Measurements from ENCODE around the gene ZNF644. TPM values are rescaled to one million over a fixed set of nuclear protein-coding genes. Genes with fewer than 3 reads are reported as not detected.

Gene ZNF644
- polyA plus RNA-seq, 3 donors, result 6.4 to 21.9 (median 10.6) TPM

DNA sequence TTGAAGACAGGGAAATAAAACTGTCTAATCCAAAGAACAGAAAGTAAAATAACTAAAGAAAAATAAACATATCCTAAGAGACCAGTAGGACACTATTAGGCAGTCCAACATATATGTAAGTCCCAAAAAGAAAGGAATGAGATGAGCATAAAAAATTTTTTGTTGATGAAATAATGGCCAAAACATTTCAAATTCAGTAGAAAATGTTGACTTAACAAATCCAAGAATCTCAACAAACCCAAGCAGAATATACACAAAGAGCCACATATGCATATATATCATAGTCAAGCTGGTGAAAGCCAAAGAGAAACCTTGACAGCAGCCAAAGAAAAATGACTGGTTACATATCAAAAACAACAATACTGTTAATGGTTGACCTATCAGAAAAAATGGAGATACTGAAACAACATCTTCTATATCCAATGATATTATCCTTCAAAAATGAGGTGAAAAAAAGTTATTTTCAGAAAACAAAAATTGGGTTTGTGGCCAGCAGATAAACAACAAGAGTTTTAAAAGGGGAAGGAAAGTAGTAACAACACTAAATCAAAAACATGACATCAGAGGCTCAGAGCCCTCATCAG, 26.4 kb downstream of the ZNF644 start:
- no peak overlapping the region for H3K27ac ChIP-seq (ENCODE audit: low read depth, low read length)

DNA sequence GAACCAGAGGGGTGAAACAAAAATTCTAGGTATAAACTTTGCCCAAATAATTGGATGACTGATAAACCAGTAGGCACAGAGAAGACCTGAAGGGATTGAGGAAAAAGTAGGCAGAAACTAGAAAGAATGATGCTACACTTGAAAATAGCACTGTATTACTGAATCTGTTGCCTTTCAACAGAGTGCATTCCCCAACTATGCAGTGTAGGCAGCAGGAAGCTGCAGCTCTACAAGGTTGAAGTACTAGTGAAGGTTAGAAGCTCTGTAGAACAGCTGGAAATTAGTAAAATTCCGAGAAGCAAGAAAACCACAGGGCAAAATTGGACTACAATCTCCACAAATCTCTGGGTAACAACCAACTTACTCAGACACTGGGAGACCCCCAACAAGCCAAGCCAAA, 27.4 kb downstream of the ZNF644 start:
- WGBS, 3 donors, result 92 to 100% (median 97%) methylated on average over 1 of the region's 1 CpG
- H3K27ac ChIP-seq (ENCODE audit: low read depth, low read length), result no peak overlapping the region

DNA sequence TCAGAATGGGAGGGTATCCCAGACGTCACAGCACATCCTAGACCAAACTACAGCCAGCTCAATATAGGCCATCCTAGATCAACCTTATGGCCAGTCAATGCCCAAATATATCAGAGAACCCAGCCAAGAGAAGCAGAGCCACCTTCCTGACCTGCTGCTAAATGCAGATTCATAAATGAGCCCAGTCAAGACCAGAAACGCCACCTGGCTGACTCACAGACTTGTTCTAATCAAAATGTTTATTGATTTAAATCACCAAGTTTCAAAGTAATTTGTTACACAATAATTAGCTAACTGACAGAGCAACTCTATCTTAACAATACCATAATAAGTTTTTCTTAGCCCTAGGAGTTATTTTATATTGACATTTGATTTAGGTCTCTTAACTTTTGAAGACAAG, 28.6 kb downstream of the ZNF644 start:
- no peak overlapping the region for H3K27ac ChIP-seq (ENCODE audit: low read depth, low read length)
- 50 to 89% (median 83%) methylated on average over 2 of the region's 2 CpGs for WGBS, 3 donors

DNA sequence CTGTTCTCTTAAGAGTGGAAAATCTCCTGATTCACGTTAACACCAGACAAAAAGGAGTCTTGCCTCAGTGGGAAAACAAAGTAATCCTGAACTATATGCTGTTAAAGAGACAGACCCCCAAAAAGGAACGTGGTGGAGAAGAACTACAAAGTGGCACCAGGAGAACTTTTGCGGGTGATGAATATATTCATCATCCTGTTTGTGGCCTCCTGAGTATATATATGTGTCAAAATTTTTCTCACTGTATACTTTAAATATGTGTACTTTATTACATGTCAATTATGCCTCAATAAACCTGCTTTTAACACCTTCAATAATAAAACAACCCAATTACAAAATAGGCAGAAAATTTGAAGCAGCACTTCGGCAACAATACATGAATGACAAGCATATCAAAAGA, 31.1 kb downstream of the ZNF644 start:
- H3K27ac ChIP-seq (ENCODE audit: low read depth, low read length), result no peak overlapping the region
- 91 to 94% (median 91%) methylated on average over 4 of the region's 4 CpGs for WGBS, 3 donors

DNA sequence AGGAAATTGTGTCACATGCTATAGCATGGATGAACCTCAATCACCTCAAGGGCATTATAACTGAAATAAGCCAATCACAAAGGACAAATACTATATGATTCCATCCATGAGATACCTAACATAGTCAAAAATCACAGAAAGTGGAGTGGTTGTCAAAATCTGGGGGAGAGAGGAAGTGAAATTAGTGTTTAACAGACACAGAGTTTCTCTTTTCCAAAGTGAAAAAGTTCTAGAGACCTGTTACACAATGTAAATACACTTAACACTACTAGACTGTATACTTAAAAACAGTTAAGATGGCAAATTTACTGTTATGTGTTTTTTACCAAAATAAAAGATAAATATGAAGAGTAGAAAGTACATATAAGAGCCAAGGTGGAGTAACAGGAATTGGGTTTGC, 31.8 kb downstream of the ZNF644 start:
- no peak overlapping the region for H3K27ac ChIP-seq (ENCODE audit: low read depth, low read length)

DNA sequence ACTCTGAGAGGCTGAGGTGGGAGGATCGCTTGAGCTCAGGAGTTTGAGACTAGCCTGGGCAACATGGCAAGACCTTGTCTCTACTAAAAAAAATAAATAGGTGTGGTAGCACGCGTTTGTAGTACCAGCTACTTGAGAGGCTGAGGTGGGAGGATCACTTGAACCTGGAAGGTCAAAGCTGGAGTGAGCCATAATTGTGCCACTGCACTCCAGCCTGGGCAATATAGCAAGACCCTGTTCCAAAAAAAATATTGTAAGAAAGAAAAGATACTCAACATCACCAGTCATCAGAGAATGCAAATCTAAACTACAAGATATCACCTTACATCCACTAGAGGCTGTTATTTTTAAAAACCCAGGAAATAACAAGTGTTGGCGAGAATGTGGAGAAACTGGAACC, 32.5 kb downstream of the ZNF644 start:
- no peak overlapping the region for H3K27ac ChIP-seq (ENCODE audit: low read depth, low read length)

DNA sequence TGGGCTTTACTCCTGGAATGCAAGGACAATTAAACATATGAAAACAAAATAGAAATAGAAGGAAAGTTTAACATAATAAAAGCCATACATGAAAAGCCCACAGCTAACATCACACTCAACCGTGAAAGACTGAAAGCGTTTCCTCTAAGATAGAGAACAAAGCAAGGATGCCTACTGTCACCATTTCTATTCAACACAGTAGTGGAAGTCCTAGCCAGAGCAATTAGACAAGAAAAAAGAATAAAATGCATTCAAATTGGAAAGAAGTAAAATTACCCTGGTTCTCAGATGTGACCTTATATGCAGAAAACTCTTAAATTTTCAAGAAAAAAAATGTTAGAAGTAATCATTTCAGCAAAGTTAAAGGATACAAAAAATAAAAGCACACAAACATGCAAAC, 34.0 kb downstream of the ZNF644 start:
- WGBS, 3 donors, result 95 to 99% (median 96%) methylated on average over 2 of the region's 2 CpGs
- no peak overlapping the region for H3K27ac ChIP-seq (ENCODE audit: low read depth, low read length)

More for the DNA sequence above, 32.5 kb downstream of the ZNF644 start:
- 94 to 99% (median 99%) methylated on average over 4 of the region's 4 CpGs for WGBS, 3 donors

DNA sequence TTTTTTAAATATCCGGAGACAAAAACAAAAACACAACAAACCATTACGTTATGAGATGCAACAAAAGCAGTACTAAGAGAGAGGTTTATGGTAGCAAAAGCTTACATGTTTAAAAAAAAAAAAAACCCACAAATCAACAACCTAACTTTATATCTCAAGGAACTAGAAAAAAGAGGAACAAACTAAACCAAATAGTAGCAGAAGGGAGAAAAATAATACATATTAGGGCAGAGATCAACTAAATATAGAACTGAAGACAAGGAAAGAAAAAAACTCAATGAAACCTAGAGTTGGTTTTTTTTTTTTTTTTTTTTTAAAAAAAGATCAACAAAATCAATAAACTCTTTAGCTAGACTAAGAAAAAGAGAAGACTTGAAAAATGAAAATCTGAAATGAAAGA, 34.9 kb downstream of the ZNF644 start:
- WGBS, 3 donors, result 71 to 91% (median 76%) methylated on average over 2 of the region's 2 CpGs

DNA sequence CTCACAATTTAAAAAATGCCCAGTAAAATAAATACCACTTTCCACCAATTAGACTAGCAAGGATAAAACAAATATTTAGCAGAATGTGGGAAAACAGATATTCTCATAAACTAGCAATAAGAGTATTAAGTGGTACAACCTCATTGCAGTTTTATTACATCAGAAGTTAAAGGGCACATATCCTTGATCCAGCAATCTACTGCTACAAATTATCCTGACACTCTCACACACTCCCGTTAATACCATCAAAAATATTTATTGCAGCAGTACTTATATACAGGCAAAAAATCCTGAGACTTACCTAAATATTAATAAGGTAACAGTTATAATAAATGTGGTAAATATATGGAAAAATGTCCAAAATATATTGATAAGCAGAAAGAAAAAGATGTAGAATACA, 44.3 kb downstream of the ZNF644 start:
- 83 to 86% (median 85%) methylated on average over 1 of the region's 1 CpG for WGBS, 3 donors
- H3K27ac ChIP-seq (ENCODE audit: low read depth, low read length), result no peak overlapping the region

More for the DNA sequence above, 34.9 kb downstream of the ZNF644 start:
- no peak overlapping the region for H3K27ac ChIP-seq (ENCODE audit: low read depth, low read length)

DNA sequence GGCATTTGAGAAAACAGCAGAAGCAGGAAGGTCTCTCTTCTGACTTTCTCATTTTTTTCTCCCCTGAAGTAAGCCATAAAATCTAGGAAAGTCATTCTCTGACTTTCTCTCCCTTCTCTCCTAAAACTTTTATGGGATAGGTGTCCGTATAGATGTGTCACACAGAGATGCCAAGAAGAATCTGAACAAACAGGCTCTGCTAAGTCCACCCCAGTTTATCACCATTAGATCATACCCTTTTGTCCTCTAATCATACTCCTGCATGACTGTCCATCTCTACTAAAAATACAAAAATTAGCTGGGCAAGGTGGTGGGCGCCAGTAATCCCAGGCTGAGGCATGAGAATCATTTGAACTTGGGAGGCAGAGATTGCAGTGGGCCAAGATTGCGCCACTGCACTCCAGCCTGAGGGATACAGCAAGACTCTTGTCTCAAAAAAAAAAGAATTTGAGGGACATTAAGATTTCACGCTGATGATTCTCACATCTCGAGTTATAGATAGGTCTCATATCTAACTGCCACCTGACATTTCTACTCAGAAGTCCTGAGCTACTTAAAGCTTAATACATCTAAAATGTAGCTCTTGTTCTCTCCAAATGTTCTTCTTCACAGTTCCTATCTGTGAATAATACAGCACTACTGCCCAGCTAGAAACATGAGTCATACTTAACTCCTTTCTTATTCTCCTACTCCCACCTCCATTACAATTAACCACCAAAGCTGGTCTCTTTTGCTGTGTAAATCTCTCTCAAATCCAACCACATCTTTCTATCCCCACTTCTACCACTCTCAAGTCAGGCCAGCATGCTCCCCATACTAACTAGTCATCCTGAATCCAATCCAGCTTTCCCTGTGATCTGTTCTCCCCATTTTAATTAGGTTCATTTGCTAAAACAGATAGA, 47.7 kb downstream of the ZNF644 start:
- 87 to 94% (median 88%) methylated on average over 5 of the region's 5 CpGs for WGBS, 3 donors

DNA sequence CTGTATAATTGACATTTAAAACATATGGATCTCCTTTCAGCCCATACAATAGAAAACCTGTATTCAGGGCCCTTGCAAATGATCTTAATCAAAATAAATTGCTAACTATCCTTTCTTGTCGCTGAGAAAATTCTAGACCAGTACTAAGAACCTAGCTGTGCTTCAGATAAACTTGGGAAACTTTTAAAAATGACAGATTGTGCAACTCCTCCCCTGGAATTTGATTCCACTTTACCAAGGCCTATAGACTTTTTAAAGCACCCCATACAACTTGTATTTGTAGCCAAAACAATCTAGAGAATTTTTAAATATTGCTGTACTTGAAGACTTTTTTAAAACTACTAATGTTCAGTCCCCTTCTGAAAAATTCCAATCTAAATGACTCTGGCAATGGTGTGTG, 51.6 kb downstream of the ZNF644 start:
- no peak overlapping the region for H3K27ac ChIP-seq (ENCODE audit: low read depth, low read length)
- WGBS, 3 donors, result 68 to 89% (median 87%) methylated on average over 1 of the region's 1 CpG

More for the DNA sequence above, 47.7 kb downstream of the ZNF644 start:
- no peak overlapping the region for H3K27ac ChIP-seq (ENCODE audit: low read depth, low read length)

DNA sequence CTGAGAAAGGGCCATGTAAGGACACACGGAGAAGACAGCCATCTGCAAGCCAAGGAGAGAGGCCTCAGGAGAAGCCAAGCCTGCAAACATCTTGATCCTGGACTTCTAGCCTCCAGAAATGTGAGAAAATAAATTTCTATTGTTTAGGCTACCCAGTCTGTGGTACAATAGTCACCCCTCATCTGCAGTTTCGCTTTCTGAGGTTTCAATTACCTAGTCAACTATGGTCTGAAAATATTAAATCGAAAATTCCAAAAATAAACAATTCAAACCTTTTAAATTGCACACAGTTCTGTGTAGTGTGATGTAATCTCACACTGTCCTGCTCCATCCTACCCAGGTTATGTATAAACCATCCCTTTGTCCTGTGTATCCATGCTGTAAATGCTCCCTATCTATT, 52.6 kb downstream of the ZNF644 start:
- no peak overlapping the region for H3K27ac ChIP-seq (ENCODE audit: low read depth, low read length)
- 95 to 98% (median 96%) methylated on average over 3 of the region's 3 CpGs for WGBS, 3 donors

DNA sequence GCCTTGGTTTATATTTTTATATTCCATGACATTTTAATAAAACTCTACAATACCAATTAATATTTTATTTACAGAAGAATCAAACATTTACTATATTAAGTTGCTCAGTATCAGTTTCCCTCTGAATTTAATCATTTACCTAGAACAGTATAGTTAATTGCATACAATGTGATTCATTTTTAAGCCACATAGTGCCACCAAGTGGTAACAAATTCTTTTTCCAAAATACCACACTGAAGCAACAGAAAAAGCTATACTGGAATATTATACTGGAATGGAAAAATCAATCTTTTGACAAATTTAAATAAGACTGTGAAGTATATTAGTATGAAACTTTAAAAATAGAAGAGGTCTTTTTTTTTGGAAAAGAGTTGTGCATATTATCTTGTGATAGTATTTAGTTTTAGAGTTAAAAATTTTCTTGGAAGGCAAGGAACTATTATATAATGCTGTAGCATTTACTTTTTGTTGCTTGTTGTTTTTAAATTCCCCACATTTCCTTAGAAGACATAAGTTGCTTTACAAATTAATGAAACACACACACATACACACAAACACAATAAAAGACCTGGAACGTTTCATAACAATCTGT, 57.3 kb downstream of the ZNF644 start:
- WGBS, 3 donors, result 58 to 81% (median 74%) methylated on average over 1 of the region's 1 CpG
- no peak overlapping the region for H3K27ac ChIP-seq (ENCODE audit: low read depth, low read length)

DNA sequence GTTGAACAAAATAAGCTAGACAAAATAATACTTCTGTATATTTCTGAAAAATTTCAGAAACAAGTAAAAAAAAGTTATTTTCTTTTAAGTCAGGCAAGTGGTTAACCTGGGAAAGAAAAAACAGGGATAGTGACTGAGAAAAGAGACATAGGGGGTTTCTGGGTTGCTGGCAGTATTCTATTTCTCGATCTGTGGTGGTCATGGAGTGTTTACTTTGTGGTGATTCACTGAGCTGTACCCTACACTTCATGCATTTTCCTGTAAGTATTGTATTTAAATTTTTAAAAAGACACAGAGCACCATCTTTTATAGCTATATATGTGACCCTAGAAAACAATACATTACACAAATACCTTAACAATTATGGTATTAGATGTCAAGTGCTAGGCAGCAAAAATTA, 58.2 kb downstream of the ZNF644 start:
- WGBS, 3 donors, result 70 to 85% (median 70%) methylated on average over 1 of the region's 1 CpG
- H3K27ac ChIP-seq (ENCODE audit: low read depth, low read length), result no peak overlapping the region

DNA sequence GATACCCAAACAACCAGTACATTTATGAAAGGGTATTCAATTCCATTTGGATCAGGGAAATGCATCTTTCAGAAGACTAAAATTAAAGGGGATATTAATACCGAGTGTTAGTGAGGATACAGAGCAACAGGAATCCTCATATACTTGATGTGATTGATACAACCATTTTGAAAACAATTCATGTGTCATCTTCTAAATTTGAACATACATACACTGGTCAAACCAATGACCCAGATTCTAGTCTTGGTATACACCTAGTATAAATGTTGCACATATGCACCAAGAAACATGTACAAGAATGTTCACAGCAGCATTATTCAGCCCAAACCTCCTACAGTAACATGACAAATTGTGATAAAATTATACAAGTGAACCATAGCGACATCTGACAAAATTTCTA, 58.6 kb downstream of the ZNF644 start:
- no peak overlapping the region for H3K27ac ChIP-seq (ENCODE audit: low read depth, low read length)
- 94 to 97% (median 96%) methylated on average over 2 of the region's 2 CpGs for WGBS, 3 donors

DNA sequence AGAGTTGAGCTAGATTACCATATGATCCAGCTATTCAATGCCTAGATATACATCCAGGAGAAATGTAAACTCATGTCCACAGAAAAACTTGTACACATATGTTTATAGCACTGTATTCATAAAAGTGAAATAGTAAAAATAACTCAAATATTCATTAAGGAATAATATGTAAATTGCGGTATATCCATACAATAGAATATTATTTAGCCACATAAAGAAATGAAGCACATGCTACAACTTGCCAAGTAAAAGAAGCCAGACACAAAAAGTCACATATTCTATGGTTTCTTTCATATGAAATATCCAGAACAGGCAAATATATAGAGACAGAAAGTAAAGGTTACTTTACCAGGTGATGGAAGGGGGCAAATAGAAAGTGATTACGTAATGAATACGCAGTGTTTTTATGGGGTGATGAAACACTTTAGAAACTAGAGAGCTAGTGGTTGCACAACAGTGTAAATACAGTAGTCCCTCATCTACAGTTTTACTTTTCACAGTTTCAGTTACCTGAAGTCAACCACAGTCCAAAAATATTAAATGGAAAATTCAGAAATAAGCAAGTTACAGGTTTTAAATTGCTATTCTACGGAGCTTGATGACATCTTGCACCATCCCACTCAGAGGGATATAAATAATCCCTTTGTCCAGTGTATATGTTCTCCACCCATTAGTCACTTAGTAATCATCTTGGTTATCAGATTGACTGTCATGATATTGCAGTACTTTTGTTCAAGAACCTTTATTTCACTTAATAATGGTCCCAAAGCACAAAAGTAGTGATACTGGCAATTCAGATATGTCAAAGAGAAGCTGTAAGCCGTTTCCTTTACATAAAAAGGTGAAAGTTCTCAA, 62.3 kb downstream of the ZNF644 start:
- 78 to 87% (median 84%) methylated on average over 5 of the region's 5 CpGs for WGBS, 3 donors
- H3K27ac ChIP-seq (ENCODE audit: low read depth, low read length), result no peak overlapping the region

DNA sequence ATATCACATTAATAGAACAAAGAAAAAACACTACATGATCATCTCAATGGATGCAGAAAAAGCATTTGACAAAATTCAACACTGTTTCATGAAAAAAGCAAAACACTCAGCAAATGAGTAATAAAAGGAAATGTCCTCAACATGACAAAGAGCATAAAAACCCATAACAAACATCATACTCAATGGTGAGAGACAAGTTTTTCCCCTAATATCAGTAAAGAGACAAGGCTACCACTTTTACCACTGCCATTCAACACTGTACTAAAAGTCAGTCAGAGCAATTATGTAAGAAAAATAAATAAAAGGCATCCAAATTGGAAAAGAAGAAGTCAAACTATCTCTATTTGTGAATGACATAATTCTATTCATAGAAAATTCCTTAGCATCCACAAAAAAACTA, 64.3 kb downstream of the ZNF644 start:
- no peak overlapping the region for H3K27ac ChIP-seq (ENCODE audit: low read depth, low read length)

DNA sequence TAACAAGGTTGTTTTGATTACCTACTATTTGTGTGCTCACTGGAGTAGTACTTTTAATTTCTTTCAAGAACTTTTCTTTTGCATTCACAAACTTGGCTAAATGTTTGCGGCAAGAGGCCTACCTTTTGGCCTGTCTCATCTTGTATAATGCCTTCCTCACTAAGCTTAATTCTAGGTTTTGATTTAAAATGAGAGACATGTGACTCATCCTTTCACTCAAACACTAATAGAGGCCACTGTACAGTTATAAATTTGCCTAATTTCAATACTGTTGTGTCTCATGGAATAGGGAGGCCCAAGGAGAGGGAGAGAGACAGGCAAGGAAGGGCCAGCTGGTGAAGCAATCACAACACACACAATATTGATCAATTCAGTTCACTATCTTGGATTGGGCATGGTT, 66.1 kb downstream of the ZNF644 start:
- WGBS, 3 donors, result 100% methylated on average over 1 of the region's 1 CpG
- H3K27ac ChIP-seq (ENCODE audit: low read depth, low read length), result no peak overlapping the region

DNA sequence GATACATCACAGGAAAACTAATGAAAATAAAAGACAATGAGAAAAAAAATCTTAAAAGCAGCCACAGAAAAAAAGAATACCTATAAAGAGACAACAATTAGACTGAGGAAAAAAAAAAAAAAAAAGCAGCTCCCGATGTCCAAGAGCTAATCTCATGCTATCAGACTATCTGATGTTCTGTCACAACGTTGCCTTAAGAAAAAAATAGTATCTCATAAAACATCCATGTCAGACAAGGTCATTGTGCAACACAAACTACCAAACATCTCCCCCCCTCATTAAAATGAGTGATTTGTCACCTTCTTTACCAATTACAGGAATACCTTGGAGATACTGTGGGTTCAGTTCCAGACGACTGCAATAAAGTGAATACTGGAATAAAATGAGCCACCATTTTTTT, 68.9 kb downstream of the ZNF644 start:
- WGBS, 3 donors, result 67 to 82% (median 75%) methylated on average over 3 of the region's 3 CpGs
- no peak overlapping the region for H3K27ac ChIP-seq (ENCODE audit: low read depth, low read length)
